SK-N-MC (cell line): ENCODE measurements around the gene MIEF1.

Experiments
- EZH2 ChIP-seq: fragments of 200-600 bp; sonication (generic); IDR thresholded peaks from one replicate; pipeline ENCODE4 v1.6.1; 2017; ENCODE audit warnings: antibody characterized with exemption
- FOXP2 ChIP-seq: optimal IDR thresholded peaks from 2 replicates; pipeline ENCODE3; 2011; ENCODE audit warnings: mild to moderate bottlenecking, moderate library complexity; ENCODE audit not compliant: insufficient read depth; ENCODE audit errors: extremely low read length, control extremely low read depth
- POLR2AphosphoS5 ChIP-seq: IDR thresholded peaks from 2 replicates; pipeline ENCODE4 v1.6.1; 2012; ENCODE audit warnings: mild to moderate bottlenecking, low read depth, low read length, borderline replicate concordance

DNA sequence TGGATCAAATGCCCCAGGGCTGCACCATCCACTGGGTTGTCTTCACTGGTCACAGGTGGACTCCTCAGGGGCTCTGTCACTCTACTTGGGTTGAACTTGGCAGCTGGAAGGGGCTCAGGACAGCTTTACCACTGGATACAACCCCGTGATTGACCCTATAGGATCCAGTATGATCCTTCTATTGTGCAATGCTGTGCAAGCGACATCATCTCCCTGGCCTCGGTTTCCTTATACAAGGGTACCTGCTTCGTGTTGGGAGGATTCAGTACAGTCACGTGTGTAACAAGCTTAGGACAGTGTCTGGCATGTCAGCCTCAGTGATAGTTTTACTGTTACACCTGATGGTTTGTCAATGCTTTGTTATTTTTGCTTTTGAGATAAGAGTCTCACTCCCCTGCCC is 20.5 kb upstream of the MIEF1 start:
- TF ChIP-seq POLR2AphosphoS5 (no peak), EZH2 (no peak), FOXP2 (no peak)
